HEK293T (cell line): Measurements from ENCODE around the gene STEAP1B.
"Not testable (repeated sequence)": the region's sequence is repeated elsewhere in the genome, so short reads cannot be mapped to it uniquely, and the experiment has no call there.

Source experiments
- CTCF ChIA-PET: fragments of 350-600 bp; formaldehyde crosslinking; extraction: SDS; loops from one replicate; lab custom pipeline; 2021; ENCODE audit warnings: antibody characterized with exemption, inconsistent platforms; lab: Yijun Ruan, JAX
- POLR2A ChIA-PET: fragments of 350-600 bp; formaldehyde crosslinking; extraction: SDS; loops from one replicate; lab custom pipeline; 2020; ENCODE audit warnings: antibody characterized with exemption, inconsistent platforms; lab: Yijun Ruan, JAX
- DNase-seq: peaks from one replicate; pipeline ENCODE4 v3.0.0; 2012; ENCODE audit warnings: mixed read lengths; ENCODE audit errors: extremely low spot score
- ARNT ChIP-seq: fragments of 450-650 bp; IDR thresholded peaks from 2 replicates; pipeline ENCODE4 v1.6.1; 2017; ENCODE audit warnings: mild to moderate bottlenecking
- BHLHE40 ChIP-seq: fragments of 450-650 bp; IDR thresholded peaks from 2 replicates; pipeline ENCODE4 v1.6.1; 2016; ENCODE audit warnings: mild to moderate bottlenecking, moderate library complexity, borderline replicate concordance
- CTBP1 ChIP-seq: fragments of 450-650 bp; IDR thresholded peaks from 2 replicates; pipeline ENCODE4 v1.6.1; 2016; ENCODE audit warnings: borderline replicate concordance
- ELF4 ChIP-seq: fragments of 450-650 bp; IDR thresholded peaks from 2 replicates; pipeline ENCODE4 v1.6.1; 2017; ENCODE audit warnings: antibody characterized with exemption
- FOXA1 ChIP-seq: fragments of 450-650 bp; IDR thresholded peaks from 2 replicates; pipeline ENCODE4 v1.6.1; 2016; ENCODE audit warnings: mild to moderate bottlenecking
- FOXK2 ChIP-seq: fragments of 450-650 bp; IDR thresholded peaks from 2 replicates; pipeline ENCODE4 v1.6.1; 2016; ENCODE audit warnings: mild to moderate bottlenecking
- FOXM1 ChIP-seq: fragments of 450-650 bp; IDR thresholded peaks from 2 replicates; pipeline ENCODE4 v1.6.1; 2017; ENCODE audit warnings: mild to moderate bottlenecking, borderline replicate concordance
- HDGF ChIP-seq: fragments of 450-650 bp; IDR thresholded peaks from 2 replicates; pipeline ENCODE4 v1.6.1; 2017; ENCODE audit warnings: antibody characterized with exemption, borderline replicate concordance
- L3MBTL2 ChIP-seq: fragments of 450-650 bp; conservative IDR thresholded peaks from 2 replicates; pipeline ENCODE4 v1.6.1; 2016; ENCODE audit warnings: mild to moderate bottlenecking
- LEF1 ChIP-seq: fragments of 450-650 bp; IDR thresholded peaks from 2 replicates; pipeline ENCODE4 v1.6.1; 2017; ENCODE audit warnings: mild to moderate bottlenecking, borderline replicate concordance
- NFRKB ChIP-seq: fragments of 450-650 bp; IDR thresholded peaks from 2 replicates; pipeline ENCODE4 v1.6.1; 2016; ENCODE audit warnings: mild to moderate bottlenecking, moderate library complexity
- PKNOX1 ChIP-seq: fragments of 450-650 bp; IDR thresholded peaks from 2 replicates; pipeline ENCODE4 v1.6.1; 2016
- SP1 ChIP-seq: fragments of 450-650 bp; IDR thresholded peaks from 2 replicates; pipeline ENCODE4 v1.6.1; 2017
- SUZ12 ChIP-seq: fragments of 450-650 bp; IDR thresholded peaks from 2 replicates; pipeline ENCODE4 v1.6.1; 2016; ENCODE audit warnings: mild to moderate bottlenecking
- TARDBP ChIP-seq: fragments of 450-650 bp; IDR thresholded peaks from 2 replicates; pipeline ENCODE4 v1.6.1; 2016
- ZNF384 ChIP-seq: fragments of 450-650 bp; IDR thresholded peaks from 2 replicates; pipeline ENCODE4 v1.6.1; 2016

The STEAP1B gene

GRCh38 chr7:22443370-22444180, 56.4 kb downstream of the STEAP1B start:
- DNase-seq: no peak
- CTCF ChIA-PET: interaction anchor here (1.0 kb wide), 1 partner anchor 9 kb away, joined by 5 read pairs; no protein-coding TSS in a partner anchor
- TF ChIP-seq L3MBTL2 (no peak), LEF1 (no peak), CTBP1 (no peak), ARNT (no peak), ELF4 (no peak), SP1 (no peak), FOXK2 (no peak), FOXA1 (no peak), FOXM1 (no peak), SUZ12 (no peak), TARDBP (no peak), NFRKB (no peak), PKNOX1 (no peak), ZNF384 (no peak), BHLHE40 (no peak)
- POLR2A ChIA-PET: no interaction called here

- TF ChIP-seq HDGF (no peak), TARDBP (no peak), L3MBTL2 (no peak)
- no peak for DNase-seq
- POLR2A ChIA-PET: no interaction called here
- CTCF ChIA-PET: interaction anchor here (1.0 kb wide), 1 partner anchor 10 kb away, joined by 5 read pairs; no protein-coding TSS in a partner anchor
Measured at GRCh38 chr7:22442882-22443369, 57.1 kb downstream of the STEAP1B start.

- DNase-seq: no peak
- POLR2A ChIA-PET: no interaction called here
- no peak for TF ChIP-seq PKNOX1
- TF ChIP-seq TARDBP: no peak
- TF ChIP-seq FOXM1: no peak
- TF ChIP-seq LEF1: no peak
- no peak for TF ChIP-seq ARNT
- CTCF ChIA-PET: no interaction called here
Measured at GRCh38 chr7:22442187-22442881, 57.7 kb downstream of the STEAP1B start.

- ChIA-PET POLR2A (no interaction called here), CTCF (no interaction called here)
- TF ChIP-seq SUZ12 (no peak), ARNT (no peak)
- no peak for DNase-seq
Measured at GRCh38 chr7:22441157-22441556, 58.8 kb downstream of the STEAP1B start.

GRCh38 chr7:22438994-22439393, 61.0 kb downstream of the STEAP1B start:
- ChIA-PET CTCF (no interaction called here), POLR2A (no interaction called here)
- TF ChIP-seq SP1: no peak
- TF ChIP-seq LEF1: no peak
- TF ChIP-seq FOXK2: no peak
- no peak for TF ChIP-seq ELF4
- no peak for TF ChIP-seq NFRKB
- no peak for DNase-seq

- POLR2A ChIA-PET, DNase-seq, CTCF ChIA-PET: not testable (repeated sequence)
Measured at GRCh38 chr7:22436552-22436951, 63.4 kb downstream of the STEAP1B start.

GRCh38 chr7:22435720-22436119, 64.3 kb downstream of the STEAP1B start:
- ChIA-PET CTCF (no interaction called here), POLR2A (no interaction called here)
- TF ChIP-seq TARDBP: no peak
- TF ChIP-seq HDGF: no peak
- TF ChIP-seq PKNOX1: no peak
- TF ChIP-seq BHLHE40: no peak
- no peak for TF ChIP-seq ELF4
- no peak for TF ChIP-seq FOXA1
- TF ChIP-seq NFRKB: no peak
- no peak for DNase-seq
